Uterus (tissue), 4 donors: ENCODE measurements around the gene CBFB. TPM values are rescaled to one million over a fixed set of nuclear protein-coding genes. Genes with fewer than 3 reads are reported as not detected.

Source experiments
- DNase-seq, 2 donors: peaks; one replicate each; pipeline ENCODE4 v3.0.0-alpha.2; 2019 to 2020
- H3K27ac ChIP-seq, 2 donors: fragments of 200-600 bp; sonication (generic); 1 replicate in 1 of 2; 2 replicates in 1 of 2; pipeline ENCODE4 v1.5.1; 2016 to 2018
- H3K27me3 ChIP-seq, 2 donors: fragments of 200-600 bp; sonication (generic); one replicate each; pipeline ENCODE4 v1.5.1; 2018 to 2019; ENCODE audit warnings: control low read depth in 1 of 2
- H3K36me3 ChIP-seq, 2 donors: fragments of 200-600 bp; sonication (generic); one replicate each; pipeline ENCODE4 v1.5.1; 2019; ENCODE audit warnings: control low read depth in 1 of 2
- H3K4me1 ChIP-seq, 2 donors: fragments of 200-600 bp; sonication (generic); one replicate each; pipeline ENCODE4 v1.5.1; 2018 to 2019; ENCODE audit warnings: control low read depth in 1 of 2
- H3K4me3 ChIP-seq, 2 donors: fragments of 200-600 bp; sonication (generic); 1 replicate in 1 of 2; 2 replicates in 1 of 2; pipeline ENCODE4 v1.5.1; 2018 to 2019; ENCODE audit warnings: mild to moderate bottlenecking in 1 of 2
- H3K9me3 ChIP-seq, 2 donors: fragments of 200-600 bp; sonication (generic); one replicate each; pipeline ENCODE4 v1.5.1; 2019; ENCODE audit warnings: control low read depth in 1 of 2
- POLR2A ChIP-seq, 2 donors: fragments of 450-650 bp; IDR thresholded peaks; one replicate each; pipeline ENCODE4 v1.6.1; 2016; ENCODE audit warnings: antibody characterized with exemption in 2 of 2, mild to moderate bottlenecking in 1 of 2, moderate library complexity in 1 of 2
- intact Hi-C: fragments of 100-400 bp; cut with DNase I; formaldehyde crosslinking; loops from one replicate; pipeline ENCODE4 v1.15.1; 2023; ENCODE audit warnings: low total_unique reads
- total RNA-seq, 4 donors: library from RNA; depleted of rRNA in 3 of 4; stranded (reverse); fragments of >200 nt in 3 of 4; gene quantifications; one replicate each; pipeline versions ENCODE4 v1.1.0 to v1.2.4, GENCODE V29; 2014 to 2023
- TF ChIP-seq, protein P1 (sequence below), 4 experiments: fragments of 200-600 bp in 2 of 4; fragments of 450-650 bp in 2 of 4; sonication (generic) in 2 of 4; IDR thresholded peaks; one replicate each; pipeline ENCODE4 v1.5.1; 2016 to 2019; ENCODE audit warnings: antibody characterized with exemption in 4 of 4, mild to moderate bottlenecking in 2 of 4, moderate library complexity in 1 of 4
- donor health status: DM: yes; HTN: yes; CAD: no.

CBFB gene
- total RNA-seq, 4 donors from 2014 or later, result 42.1 to 108 (median 75.9) TPM

DNA sequence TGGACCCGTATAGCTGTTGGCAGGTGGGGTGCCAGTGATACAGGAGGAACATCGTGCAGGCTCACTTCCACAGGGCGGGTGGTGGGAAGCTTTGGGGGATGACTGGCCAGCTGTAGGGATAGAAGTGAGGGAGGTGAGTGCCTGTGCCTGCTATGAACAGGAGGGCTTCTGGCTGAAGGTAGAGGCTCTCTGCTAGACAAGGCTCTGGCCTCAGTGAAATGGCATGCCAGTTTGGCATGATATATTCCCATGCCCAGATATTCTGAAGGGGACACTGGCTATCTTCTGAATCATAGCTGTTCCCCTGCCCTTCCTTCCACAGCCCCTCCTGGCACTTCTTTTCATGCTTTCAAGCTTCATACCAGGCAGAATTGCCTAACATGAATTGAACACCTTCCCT lies 99.9 kb downstream of the CBFB start:
- no peak overlapping the region for H3K27ac ChIP-seq
- H3K27me3 ChIP-seq, result no peaks in the 10 kb centered on the region
- no peaks in the 10 kb centered on the region for H3K9me3 ChIP-seq
- no peaks in the 10 kb centered on the region for H3K4me1 ChIP-seq
- no peak overlapping the region for H3K4me3 ChIP-seq
- intact Hi-C loops, result no loop called here
- TF ChIP-seq POLR2A (IDR thresholded peaks at IDR 0.05), result no peak
- TF ChIP-seq, protein P1, sequence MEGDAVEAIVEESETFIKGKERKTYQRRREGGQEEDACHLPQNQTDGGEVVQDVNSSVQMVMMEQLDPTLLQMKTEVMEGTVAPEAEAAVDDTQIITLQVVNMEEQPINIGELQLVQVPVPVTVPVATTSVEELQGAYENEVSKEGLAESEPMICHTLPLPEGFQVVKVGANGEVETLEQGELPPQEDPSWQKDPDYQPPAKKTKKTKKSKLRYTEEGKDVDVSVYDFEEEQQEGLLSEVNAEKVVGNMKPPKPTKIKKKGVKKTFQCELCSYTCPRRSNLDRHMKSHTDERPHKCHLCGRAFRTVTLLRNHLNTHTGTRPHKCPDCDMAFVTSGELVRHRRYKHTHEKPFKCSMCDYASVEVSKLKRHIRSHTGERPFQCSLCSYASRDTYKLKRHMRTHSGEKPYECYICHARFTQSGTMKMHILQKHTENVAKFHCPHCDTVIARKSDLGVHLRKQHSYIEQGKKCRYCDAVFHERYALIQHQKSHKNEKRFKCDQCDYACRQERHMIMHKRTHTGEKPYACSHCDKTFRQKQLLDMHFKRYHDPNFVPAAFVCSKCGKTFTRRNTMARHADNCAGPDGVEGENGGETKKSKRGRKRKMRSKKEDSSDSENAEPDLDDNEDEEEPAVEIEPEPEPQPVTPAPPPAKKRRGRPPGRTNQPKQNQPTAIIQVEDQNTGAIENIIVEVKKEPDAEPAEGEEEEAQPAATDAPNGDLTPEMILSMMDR (IDR thresholded peaks at IDR 0.05), result no peak
- no peak for DNase-seq
- H3K36me3 ChIP-seq, result no peaks in the 10 kb centered on the region

DNA sequence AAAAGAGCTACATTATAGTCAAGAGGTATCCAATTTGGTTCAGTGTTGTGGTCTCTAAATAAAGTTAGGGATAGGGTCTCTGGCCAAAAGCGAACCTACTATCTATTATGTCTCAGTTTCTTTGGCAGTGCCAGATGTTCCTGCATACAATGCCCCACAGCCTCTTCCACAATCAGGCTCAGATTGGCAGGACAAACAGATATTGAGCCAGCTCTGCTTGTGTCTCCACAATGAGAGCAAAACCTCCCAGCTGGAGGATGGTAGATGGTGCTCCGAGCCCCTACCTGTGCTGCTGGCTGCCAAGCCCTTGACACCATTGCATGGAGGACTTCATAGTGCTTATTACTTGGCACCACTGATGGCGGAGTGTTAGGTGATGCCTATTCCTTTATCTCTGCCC lies 100.5 kb downstream of the CBFB start:
- no peak for DNase-seq
- Histone ChIP-seq H3K36me3 (no peaks in the 10 kb centered on the region), H3K9me3 (no peaks in the 10 kb centered on the region), H3K4me3 (no peak overlapping the region), H3K27ac (no peak overlapping the region), H3K27me3 (no peaks in the 10 kb centered on the region), H3K4me1 (no peaks in the 10 kb centered on the region)
- intact Hi-C loops, result no loop called here
- no peak for TF ChIP-seq POLR2A (IDR thresholded peaks at IDR 0.05)
- TF ChIP-seq, protein P1 (IDR thresholded peaks at IDR 0.05), result no peak

DNA sequence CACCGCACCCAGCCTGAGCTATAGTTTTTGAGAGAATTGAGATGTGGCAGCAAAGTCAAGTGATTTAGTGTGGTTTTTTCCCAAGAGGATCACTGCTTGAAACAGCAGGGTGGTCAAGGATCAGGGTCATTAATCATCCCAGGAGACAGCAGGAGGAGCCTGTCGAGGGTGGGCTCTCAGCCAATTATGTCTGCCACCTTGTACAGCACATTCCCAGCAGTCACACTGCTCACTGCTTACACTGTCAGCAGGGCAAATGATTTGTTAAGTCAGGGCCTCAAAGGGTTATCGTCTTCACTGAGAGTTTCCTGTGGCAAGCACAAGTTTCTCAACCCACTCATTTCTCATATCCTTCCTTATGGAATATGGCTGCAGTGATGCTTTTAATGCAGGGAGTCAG lies 108.7 kb downstream of the CBFB start:
- Histone ChIP-seq H3K36me3 (no peaks in the 10 kb centered on the region), H3K27ac (no peak overlapping the region), H3K27me3 (no peaks in the 10 kb centered on the region), H3K4me3 (no peak overlapping the region), H3K9me3 (no peaks in the 10 kb centered on the region), H3K4me1 (no peaks in the 10 kb centered on the region)
- DNase-seq, result no peak
- TF ChIP-seq, protein P1 (IDR thresholded peaks at IDR 0.05), result no peak
- no peak for TF ChIP-seq POLR2A (IDR thresholded peaks at IDR 0.05)
- intact Hi-C loops, result no loop called here

DNA sequence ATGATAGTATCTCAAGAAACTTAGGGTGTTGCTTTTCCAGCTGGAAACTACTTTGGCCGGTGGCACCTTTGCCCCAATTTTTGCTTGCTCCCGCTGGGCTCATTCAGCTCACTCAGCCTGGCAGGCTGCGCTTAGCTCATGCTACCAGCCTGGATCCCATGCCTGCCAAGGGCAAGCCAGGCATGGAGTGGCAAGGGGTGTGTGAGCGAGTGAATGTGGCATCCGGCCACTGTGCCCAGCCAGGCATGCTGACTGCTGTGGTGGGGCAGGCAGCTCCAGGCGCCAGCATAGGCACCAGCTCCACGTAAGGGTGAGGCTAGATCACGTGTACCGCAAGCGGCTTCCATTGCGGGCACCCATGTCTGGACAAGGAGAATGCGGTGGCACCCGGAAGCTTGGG lies 112.4 kb downstream of the CBFB start:
- H3K9me3 ChIP-seq, result no peaks in the 10 kb centered on the region
- no peak overlapping the region for H3K27ac ChIP-seq
- no peaks in the 10 kb centered on the region for H3K4me1 ChIP-seq
- H3K36me3 ChIP-seq, result no peaks in the 10 kb centered on the region
- no peak for DNase-seq
- intact Hi-C loops, result no loop called here
- no peaks in the 10 kb centered on the region for H3K27me3 ChIP-seq
- H3K4me3 ChIP-seq, result no peak overlapping the region
- TF ChIP-seq, protein P1 (IDR thresholded peaks at IDR 0.05), result no peak
- no peak for TF ChIP-seq POLR2A (IDR thresholded peaks at IDR 0.05)

DNA sequence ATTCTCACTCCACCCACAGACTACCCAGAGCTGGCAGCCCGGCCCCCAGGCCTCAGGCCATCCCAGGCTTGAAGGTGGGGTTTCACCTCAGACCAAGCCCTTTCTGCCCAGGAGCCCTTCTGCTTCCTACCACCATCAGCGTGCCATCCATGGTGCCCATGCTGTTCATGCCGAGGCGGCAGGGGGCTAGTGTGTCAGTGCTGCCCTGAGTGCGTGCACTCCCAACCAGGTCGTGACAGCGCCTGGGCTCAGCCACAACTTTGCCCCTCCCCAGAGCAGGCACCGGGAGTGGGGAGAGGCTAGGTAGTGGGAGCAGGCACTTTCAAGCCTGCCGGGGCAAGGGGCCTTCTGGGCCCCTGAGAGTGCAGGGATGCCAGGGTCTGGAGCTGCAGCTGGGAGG lies 113.4 kb downstream of the CBFB start:
- intact Hi-C loops, result no loop called here
- Histone ChIP-seq H3K27ac (no peak overlapping the region), H3K36me3 (no peaks in the 10 kb centered on the region), H3K4me1 (no peaks in the 10 kb centered on the region), H3K9me3 (no peaks in the 10 kb centered on the region), H3K4me3 (no peak overlapping the region), H3K27me3 (no peaks in the 10 kb centered on the region)
- no peak for DNase-seq
- no peak for TF ChIP-seq POLR2A (IDR thresholded peaks at IDR 0.05)
- TF ChIP-seq, protein P1 (IDR thresholded peaks at IDR 0.05), result no peak
